Measurements from ENCODE around the gene SLC17A1. TPM values are rescaled to one million over a fixed set of nuclear protein-coding genes. Genes with fewer than 3 reads are reported as not detected.
"Not testable (repeated sequence)": the region's sequence is repeated elsewhere in the genome, so short reads cannot be mapped to it uniquely, and the experiment has no call there.

Gene SLC17A1
- total RNA-seq, 2 donors from 2014 or later = not detected

- no peak for DNase-seq
- no peak overlapping the region for H3K4me3 ChIP-seq
- TF ChIP-seq CTCF (IDR thresholded peaks at IDR 0.05) = no peak
- no peaks in the 10 kb centered on the region for H3K9me3 ChIP-seq
- peaks cover 5% of the 10 kb centered on the region for H3K4me1 ChIP-seq
- intact Hi-C loops (cut with DNase I) = no loop called here
- no peaks in the 10 kb centered on the region for H3K36me3 ChIP-seq
- peak overlapping the region; percentile 63 for H3K27ac ChIP-seq
- no peak overlapping the region for H3K9ac ChIP-seq (ENCODE audit: low read depth in 2 of 2, low read length in 2 of 2)
- no peaks in the 10 kb centered on the region for H3K27me3 ChIP-seq
Observed at GRCh38 chr6:25749837-25750236, 82.0 kb downstream of the SLC17A1 start.

GRCh38 chr6:25748601-25749517 lies 83.0 kb downstream of the SLC17A1 start:
- H3K36me3 ChIP-seq; H3K27me3 ChIP-seq; DNase-seq; H3K4me3 ChIP-seq; H3K4me1 ChIP-seq; H3K27ac ChIP-seq; intact Hi-C loops (cut with DNase I); H3K9ac ChIP-seq (ENCODE audit: low read depth in 2 of 2, low read length in 2 of 2); H3K9me3 ChIP-seq: not testable (repeated sequence)

- H3K36me3 ChIP-seq = no peaks in the 10 kb centered on the region
- no peak for DNase-seq
- peaks cover 9% of the 10 kb centered on the region for H3K4me1 ChIP-seq
- no peak overlapping the region for H3K4me3 ChIP-seq
- TF ChIP-seq CTCF (IDR thresholded peaks at IDR 0.05) = no peak
- intact Hi-C loops (cut with DNase I) = no loop called here
- H3K9me3 ChIP-seq = no peaks in the 10 kb centered on the region
- H3K9ac ChIP-seq (ENCODE audit: low read depth in 2 of 2, low read length in 2 of 2) = no peak overlapping the region
- no peaks in the 10 kb centered on the region for H3K27me3 ChIP-seq
- no peak overlapping the region for H3K27ac ChIP-seq
Observed at GRCh38 chr6:25748049-25748448, 83.8 kb downstream of the SLC17A1 start.

GRCh38 chr6:25747477-25747876 lies 84.4 kb downstream of the SLC17A1 start:
- Histone ChIP-seq H3K27me3 (no peaks in the 10 kb centered on the region), H3K36me3 (no peaks in the 10 kb centered on the region), H3K4me1 (peaks cover 9% of the 10 kb centered on the region), H3K9ac (ENCODE audit: low read depth in 2 of 2, low read length in 2 of 2) (no peak overlapping the region), H3K27ac (no peak overlapping the region), H3K4me3 (no peak overlapping the region), H3K9me3 (no peaks in the 10 kb centered on the region)
- no peak for TF ChIP-seq CTCF (IDR thresholded peaks at IDR 0.05)
- DNase-seq = no peak
- intact Hi-C loops (cut with DNase I) = no loop called here

- H3K36me3 ChIP-seq = no peaks in the 10 kb centered on the region
- H3K4me1 ChIP-seq = peaks cover 9% of the 10 kb centered on the region
- no peak overlapping the region for H3K4me3 ChIP-seq
- no peak overlapping the region for H3K27ac ChIP-seq
- no peaks in the 10 kb centered on the region for H3K27me3 ChIP-seq
- no peaks in the 10 kb centered on the region for H3K9me3 ChIP-seq
- intact Hi-C loops (cut with DNase I) = no loop called here
- H3K9ac ChIP-seq (ENCODE audit: low read depth in 2 of 2, low read length in 2 of 2) = no peak overlapping the region
- no peak for TF ChIP-seq CTCF (IDR thresholded peaks at IDR 0.05)
- peak; percentile 59 for DNase-seq
Observed at GRCh38 chr6:25746968-25747367, 84.9 kb downstream of the SLC17A1 start.

GRCh38 chr6:25745836-25746235 lies 86.0 kb downstream of the SLC17A1 start:
- Histone ChIP-seq H3K36me3 (no peaks in the 10 kb centered on the region), H3K4me1 (peaks cover 9% of the 10 kb centered on the region), H3K27me3 (no peaks in the 10 kb centered on the region), H3K27ac (no peak overlapping the region), H3K9me3 (no peaks in the 10 kb centered on the region), H3K4me3 (no peak overlapping the region), H3K9ac (ENCODE audit: low read depth in 2 of 2, low read length in 2 of 2) (no peak overlapping the region)
- no peak for DNase-seq
- no peak for TF ChIP-seq CTCF (IDR thresholded peaks at IDR 0.05)
- intact Hi-C loops (cut with DNase I) = no loop called here

All from colonic mucosa (tissue), 4 donors.